Thyroid gland (tissue), 4 donors: ENCODE measurements around the gene DOLK.

Experiments
- POLR2A ChIP-seq, 2 donors: fragments of 450-650 bp; IDR thresholded peaks; one replicate each; pipeline ENCODE4 v1.6.1; 2017; ENCODE audit warnings: antibody characterized with exemption in 2 of 2, mild to moderate bottlenecking in 2 of 2, moderate library complexity in 1 of 2
- TF ChIP-seq, protein P1 (sequence below), 6 experiments: fragments of 200-600 bp in 3 of 6; fragments of 450-650 bp in 3 of 6; sonication (generic) in 3 of 6; IDR thresholded peaks; one replicate each; pipeline ENCODE4 v1.5.1; 2016 to 2019; ENCODE audit warnings: antibody characterized with exemption in 6 of 6, mild to moderate bottlenecking in 2 of 6, inconsistent platforms in 1 of 6, moderate library complexity in 1 of 6

DNA sequence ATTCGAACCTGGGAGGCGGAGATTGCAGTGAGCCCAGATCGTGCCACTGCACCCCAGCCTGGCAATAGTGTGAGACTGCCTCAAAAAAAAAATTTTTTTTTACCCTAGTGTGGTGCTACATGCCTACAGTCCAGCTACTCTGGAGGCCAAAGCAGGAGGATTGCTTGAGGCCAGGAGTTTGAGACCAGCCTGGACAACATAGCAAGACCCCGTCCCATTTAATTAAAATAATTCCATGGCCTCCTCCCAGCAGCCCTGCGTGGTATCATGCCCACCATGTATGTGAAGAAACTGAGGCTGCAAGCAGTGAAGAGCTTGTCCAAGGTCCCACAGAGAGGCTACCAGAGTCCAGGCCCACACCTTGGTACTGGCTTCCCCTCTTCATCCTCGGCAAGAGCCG lies 46.0 kb downstream of the DOLK start:
- TF ChIP-seq, protein P1, sequence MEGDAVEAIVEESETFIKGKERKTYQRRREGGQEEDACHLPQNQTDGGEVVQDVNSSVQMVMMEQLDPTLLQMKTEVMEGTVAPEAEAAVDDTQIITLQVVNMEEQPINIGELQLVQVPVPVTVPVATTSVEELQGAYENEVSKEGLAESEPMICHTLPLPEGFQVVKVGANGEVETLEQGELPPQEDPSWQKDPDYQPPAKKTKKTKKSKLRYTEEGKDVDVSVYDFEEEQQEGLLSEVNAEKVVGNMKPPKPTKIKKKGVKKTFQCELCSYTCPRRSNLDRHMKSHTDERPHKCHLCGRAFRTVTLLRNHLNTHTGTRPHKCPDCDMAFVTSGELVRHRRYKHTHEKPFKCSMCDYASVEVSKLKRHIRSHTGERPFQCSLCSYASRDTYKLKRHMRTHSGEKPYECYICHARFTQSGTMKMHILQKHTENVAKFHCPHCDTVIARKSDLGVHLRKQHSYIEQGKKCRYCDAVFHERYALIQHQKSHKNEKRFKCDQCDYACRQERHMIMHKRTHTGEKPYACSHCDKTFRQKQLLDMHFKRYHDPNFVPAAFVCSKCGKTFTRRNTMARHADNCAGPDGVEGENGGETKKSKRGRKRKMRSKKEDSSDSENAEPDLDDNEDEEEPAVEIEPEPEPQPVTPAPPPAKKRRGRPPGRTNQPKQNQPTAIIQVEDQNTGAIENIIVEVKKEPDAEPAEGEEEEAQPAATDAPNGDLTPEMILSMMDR (IDR thresholded peaks at IDR 0.05), result no peak
- TF ChIP-seq POLR2A (IDR thresholded peaks at IDR 0.05), result no peak
